CMK (cell line): ENCODE measurements around the gene TBC1D2.

ENCODE experiments used
- DNase-seq: peaks from one replicate; pipeline ENCODE4 v3.0.0-alpha.2; 2010; ENCODE audit warnings: low read depth

Gene TBC1D2

DNA sequence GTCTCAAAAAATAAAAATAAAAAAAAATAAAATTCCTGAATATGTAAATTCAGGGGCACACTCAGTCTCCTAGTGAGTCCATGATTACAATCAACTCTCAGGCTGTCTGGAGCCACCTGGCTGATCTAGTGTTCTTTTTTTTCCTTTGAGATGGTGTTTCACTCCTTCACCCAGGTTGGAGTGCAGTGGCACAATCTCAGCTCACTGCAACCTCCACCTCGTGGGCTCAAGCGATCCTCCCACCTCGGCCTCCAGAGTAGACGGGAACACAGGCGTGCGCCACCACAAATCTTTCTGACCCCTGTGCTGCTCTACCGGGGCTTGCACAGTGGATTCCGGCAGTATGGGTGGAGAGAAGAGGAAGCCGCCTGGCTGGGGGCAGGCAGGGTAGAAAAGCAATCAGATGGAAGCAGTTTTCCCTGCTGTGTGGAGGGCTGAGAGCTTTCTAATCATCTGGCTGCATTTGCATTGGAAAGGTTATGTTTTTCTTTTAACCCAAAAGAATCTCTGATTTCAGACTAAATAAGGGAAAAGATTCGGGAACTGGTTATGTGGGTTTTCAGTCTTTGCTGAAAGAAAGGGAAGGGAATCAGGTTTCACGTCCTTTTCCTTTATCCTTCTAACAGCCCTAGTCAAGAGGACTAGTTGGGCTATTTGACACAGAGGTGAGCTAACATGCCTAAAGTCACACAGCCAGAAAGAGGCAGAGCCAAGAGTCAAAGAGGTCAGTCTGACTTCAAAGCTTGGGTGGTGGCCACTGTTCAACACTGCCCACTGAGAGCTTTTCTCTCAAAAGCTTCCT, 36.7 kb downstream of the TBC1D2 start:
- no peak for DNase-seq

DNA sequence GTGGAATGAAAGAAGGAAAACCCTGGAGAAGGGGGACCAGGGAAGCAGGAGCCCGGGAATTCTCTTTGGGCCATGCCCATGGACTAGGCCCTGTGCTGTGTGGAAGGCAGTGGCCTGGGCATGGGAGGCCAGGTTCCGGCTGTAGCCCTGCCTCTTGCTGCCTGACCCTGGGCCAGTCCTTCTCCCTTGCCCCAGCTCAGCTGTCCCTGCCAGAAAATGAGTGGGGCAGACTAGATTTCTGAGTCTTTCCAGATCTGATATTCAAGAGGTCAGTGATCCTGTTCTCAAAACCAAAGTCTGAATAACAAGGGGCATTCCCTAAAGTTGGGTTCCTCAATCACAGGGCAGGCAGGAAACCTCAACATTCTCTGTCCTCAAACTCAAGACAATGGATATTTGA, 38.2 kb downstream of the TBC1D2 start:
- no peak for DNase-seq

DNA sequence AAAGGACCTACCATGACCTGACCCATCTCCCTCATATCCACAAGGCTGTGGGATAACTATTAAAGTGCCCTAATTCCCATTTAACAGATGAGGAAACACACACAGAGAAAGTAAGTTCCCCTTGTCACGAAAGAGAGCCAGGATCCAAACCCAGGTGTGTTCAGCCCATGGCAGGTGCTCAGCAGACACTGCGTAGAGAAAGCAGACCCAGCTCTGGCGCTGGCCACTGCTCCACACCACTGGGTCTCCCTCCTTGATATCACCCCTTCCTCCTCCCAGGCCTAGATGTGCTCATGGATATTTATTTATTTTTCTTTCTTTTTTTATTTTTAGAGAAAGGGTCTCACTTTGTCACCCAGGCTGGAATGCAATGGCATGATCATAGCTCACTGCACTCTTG, 39.1 kb downstream of the TBC1D2 start:
- no peak for DNase-seq

DNA sequence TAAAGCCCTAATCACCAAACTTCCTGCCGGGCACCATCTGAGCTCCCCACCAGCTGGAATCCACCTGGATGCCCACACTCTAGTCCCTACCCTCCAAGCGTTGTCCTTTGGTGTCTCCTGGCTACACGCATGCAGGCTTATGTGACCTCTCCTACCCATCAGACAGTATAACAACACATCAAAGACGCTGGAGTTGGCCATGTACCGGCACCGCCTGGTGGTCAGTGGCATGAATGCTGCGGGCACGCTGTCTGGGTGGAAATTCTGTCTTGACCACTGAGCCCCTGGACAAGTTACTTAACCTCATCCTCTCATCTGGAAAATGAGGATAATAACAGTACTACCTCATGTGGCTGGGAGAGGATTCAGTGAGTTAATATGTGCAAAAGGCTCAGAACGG, 39.6 kb downstream of the TBC1D2 start:
- no peak for DNase-seq

DNA sequence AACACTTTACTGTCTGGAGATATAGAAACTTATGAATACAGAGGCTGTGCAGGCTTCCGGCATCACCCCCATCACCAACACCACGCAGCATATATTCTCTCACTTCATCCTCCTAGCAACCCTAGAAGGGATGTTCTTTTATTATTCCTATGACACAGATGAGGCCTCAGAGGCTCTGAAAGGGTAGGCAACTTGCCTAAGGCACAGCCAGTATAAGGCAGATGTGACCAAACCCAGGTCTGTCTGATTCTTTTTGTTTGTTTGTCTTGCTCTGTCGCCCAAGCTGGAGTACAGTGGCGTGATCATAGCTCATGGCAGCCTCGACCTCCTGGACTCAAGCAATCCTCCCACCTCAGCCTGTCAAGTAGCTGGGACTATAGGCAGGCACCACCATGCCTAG, 40.2 kb downstream of the TBC1D2 start:
- no peak for DNase-seq

DNA sequence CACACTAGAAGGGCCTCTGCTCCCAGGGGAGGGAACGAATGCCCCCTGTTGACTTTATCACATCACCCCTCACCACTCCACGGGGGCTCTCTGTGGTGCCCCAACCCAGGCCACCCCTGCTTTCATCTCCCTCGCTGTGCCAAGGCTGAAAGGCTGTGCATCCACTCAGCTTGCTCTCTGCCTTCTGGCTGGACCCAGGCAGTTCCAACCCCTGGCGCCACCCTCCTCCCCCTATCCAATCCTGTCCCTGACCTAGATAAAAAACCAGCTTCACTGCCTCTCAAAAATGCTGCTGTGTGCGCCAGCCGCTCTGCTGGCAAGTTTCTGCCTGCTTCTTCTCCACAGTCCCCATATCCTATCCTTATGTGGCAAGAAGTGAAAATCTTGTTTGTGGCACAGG, 40.6 kb downstream of the TBC1D2 start:
- no peak for DNase-seq

DNA sequence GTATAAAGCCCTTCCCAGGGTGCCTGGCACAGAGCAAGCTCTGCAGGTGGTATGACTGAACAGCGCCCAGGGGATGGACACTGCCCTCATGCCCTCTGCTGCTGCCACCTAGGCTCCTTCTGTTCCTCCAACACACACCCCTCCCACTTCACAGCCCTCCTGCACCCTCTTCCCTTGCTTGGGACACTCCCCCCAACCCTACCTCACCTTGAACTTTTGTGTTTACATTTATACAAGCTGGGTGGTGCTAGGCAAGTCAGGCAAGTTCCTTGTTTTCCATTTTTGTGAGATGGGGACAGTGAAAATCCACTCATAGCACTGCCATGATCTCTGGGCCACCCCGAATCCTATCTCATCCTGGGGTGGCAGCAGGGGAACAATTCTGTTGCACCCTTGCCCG, 44.2 kb downstream of the TBC1D2 start:
- DNase-seq, result no peak

DNA sequence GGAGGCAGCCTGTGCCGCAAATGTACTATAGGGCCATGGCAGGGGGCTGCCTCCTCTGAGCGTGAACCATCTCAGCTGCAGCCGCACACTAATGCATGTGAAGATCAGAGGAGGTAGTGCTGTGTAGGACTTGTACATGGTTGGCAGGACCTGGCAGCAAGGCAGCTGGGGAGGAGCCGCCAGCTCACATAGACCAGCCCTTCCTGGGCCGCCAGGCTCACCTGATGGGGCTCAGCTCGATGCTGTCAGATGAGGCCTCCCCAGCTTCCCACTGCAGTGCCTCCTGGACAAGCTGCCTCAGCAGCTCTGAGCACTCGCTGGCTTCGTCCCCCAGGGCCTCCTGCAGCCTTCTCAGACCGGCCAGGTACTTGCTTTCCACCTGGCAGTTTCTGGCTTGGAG, 45.0 kb downstream of the TBC1D2 start:
- no peak for DNase-seq

DNA sequence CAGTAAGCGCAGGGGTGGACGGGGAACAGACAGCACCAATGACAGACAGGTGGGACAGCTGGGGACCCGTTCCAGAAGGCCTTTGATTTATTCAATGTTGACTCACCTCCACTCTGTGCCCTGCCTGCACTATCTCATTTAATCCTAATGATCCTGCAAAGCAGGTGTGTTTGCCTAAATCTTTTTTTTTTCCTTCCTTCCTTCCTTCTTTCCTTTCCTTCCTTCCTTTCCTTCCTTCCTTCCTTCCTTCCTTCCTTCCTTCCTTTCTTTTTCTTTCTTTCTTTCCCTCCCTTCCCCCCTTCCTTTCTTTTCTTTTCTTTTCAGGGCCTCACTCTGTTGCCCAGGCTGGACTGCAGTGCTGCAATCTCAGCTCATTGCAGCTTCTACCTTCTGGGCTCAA, 45.9 kb downstream of the TBC1D2 start:
- DNase-seq, result no peak

DNA sequence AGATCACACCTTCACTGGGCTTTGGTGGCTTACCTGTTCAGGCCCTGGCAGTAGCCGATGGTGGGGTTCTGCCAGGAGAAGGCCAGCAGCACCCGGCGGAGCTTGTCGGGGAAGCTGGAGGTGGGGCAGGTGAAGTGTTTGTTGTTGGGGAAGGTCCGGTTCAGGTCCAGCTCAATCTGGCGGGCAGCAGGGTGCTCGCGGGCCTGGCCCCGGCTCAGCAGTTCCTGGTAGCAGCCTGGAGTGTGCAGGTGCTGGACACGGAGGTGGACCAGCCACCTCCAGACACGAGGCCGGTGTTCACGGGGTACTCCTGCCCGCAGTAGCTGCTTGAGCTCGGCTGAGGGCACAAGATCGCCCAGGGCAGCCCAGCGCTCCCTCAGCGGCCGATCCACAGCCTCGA, 46.8 kb downstream of the TBC1D2 start:
- no peak for DNase-seq

DNA sequence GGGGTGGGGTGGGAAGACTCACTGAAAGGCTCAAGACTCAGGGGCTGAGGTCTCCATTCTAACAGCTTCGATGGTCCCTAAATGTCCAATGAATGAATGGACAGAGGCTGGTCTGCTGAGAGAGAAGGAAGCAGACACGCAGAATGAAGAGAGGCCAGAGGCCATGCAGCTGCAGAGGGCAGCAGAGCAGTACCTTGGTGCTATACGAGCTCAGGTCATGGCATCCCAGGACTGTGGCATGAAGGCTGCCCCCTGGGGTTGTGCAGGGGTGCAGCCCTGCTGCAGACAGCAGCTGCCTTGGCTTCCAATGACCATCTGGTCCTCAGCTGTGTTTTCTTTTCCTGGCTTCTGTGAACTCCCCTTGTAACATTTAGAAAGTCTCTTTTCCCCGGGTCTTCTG, 47.8 kb downstream of the TBC1D2 start:
- no peak for DNase-seq

DNA sequence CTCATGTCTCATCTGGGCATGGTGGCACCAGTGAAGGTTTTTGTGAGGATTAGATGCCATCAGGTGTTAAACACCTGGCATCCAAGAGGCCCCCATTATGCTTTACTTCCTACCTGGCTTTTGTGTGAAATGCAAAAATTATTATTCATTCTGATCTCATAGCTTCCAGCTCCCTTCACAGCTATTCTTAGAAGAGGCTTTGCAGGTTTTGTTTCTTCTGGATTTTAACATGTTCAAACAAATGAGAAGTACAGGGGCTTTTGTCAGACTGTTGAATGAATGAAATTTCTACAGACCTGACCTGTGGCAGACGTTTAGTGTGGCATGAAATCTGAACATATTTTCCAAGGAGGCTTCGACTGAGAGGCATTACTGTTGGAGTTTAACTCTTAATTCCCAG, 48.7 kb downstream of the TBC1D2 start:
- DNase-seq, result no peak

DNA sequence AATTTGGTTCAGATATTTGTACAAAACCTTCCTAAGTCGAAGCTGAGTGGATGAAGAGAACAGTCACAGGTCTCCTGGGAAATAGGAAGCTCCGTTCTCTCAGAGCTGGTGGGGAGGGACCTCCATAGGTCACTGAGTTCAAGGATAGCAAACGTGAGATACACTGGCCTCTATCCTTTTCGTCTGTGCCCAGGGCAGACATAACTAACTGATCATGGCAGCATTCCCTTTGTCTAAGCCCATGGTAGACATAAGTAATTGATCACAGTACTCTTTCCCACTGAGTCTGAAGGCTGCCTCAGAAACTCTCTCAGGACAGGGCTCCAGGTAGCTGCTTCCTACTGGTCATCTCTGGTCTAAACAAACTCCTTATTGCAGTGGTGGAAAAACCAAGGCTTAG, 50.8 kb downstream of the TBC1D2 start:
- DNase-seq, result no peak

DNA sequence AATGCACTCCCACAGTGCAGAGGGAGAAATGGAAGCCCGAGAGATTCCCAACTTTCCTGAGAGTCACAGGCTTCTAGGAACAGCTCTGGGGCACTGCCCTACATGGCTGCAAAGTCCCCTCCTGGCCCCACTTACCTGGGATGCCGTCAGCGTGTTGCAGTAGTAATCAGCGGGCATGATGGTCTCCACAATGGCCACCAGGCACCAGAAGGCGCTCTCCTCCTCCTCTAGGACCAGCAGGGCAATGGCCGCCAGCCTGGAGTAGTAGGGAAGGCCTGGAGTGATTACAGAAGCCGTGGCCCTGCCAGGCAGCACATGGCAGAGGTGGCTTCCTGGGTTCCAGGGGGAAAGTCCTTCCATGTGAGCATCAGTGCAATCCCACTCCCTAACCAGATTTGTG, 52.3 kb downstream of the TBC1D2 start:
- no peak for DNase-seq

DNA sequence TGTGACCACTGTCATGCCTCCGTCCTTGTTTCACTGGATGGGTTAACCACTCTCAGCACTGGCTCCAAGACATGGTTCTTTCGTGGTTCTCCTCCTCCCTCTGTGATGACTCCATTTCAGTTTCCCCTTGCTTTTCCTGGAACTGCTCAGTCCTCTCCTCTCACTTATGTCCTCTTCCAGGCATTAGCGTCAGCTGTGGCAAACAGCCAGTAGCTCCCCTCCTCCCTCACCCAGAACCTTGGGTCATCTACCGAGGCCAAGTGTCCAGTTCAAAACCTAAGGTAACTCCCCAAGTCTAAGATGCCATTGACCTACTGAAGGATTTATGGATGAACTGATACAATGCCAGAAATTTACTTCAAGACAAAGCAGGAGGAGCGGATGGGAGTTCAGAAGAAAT, 53.2 kb downstream of the TBC1D2 start:
- DNase-seq, result no peak

DNA sequence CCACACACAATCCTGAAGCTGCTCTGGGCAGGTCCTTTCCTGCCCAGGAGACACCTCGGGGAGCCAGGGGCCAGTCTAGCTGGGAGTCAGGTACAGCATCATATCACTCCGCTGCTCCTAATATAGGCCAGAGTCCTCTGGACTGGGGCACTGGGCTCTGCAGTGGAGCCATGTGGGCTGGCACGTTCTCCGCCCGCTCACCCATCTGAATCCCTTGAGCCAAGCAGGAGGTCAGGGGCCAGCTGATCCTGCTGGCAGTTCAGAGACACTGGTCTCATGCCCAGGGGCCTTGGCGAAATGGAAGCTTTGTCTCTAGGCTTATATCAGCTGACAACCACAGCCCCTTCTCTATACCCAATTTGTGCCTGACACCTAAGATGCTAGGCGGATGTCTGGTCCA, 53.7 kb downstream of the TBC1D2 start:
- DNase-seq, result no peak

DNA sequence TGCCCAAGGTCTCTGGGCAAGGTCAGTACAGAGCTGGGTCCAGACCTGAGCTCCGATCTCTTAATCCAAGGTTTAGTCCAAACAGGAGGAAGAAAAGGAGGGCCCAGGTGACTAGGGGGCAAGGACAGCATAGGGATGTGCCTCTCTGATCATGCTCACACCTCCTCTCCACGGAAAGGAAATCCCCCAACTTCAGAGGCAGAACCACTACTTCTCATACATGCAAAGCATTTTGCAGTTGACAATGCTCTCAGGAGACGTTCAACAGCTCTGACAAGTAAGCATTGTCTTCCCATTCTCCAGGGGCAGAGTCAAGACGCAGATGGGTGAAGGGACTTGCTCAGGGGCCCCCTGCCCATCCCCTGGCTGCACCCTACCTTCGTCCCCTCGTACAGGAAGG, 54.3 kb downstream of the TBC1D2 start:
- DNase-seq, result no peak

DNA sequence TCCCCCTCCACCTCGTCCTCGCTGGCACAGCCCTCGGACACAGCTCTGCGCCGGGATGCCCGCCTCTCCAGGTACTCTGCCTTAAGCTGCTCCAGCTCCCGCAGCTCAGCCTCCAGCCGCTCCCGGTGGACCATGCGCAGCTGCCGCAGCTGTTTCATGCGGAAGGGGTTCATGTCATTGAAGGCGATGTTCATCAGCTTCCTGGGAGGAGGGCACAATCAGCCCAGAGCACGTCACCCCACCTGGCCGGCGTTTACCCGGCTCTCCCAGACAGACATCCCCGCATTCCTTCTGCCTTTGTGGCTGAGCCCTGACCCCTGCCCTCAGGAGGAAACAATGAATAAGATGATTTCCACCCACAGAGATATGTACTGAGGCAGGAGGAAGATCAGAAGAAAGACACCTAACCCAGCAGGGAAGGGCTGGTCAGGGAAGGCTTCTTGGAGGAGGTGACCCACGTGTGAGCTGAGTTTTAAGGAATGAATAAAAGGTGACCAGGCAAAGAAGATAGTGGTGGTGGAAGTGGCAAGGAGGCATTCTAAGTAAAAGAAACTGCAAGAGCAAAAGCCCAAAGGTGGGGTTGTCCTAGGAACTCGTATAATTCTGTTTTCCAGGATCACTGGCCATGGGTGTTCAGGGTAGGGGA, 55.9 kb downstream of the TBC1D2 start:
- DNase-seq, result no peak

DNA sequence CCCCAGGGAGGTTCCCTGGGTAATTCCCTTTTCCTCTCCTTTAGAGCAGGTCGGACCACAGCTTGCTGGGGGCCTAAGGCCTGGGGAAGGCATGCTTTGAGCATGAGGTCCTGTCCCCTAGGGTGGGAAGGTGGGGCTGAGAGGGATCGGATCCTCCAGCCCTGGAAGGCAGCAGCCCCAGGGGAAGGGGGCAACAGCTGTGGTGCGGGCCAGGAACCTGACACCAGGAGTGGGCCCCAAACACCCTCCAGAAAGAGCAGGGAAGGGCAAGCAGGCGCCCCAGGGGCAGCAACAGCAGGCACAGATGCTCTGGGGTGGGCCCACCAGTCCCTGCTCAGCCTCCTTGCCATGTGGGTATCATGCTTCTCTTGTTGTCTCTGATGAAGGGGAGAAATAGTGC, 59.8 kb downstream of the TBC1D2 start:
- no peak for DNase-seq

DNA sequence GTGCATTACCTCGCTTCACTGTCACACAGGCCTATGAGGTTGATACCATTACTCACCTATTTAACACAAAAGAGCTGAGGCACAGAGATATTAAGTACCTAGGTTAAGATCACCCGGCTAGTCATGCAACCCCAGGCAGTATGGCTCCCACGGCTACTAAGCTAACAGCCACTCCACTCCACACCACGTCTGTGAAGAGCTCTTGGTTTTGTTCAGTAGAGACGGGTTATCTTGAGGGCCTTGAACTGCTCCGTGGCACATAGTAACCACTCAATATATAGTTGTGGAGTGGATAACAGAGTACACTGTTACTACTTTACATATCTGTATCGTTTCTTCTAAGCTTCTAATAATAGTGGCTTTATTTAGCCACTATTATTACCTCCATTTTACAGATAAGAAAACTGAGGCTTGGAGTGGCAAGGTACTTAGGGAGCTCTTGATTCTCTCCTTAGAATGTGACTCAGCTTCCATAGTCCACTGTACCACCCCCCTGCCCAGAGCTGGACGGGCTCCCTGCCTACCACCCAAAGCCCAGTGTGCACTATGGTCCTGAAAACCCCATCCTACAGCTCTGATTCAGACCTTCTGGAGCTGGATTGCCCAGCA, 62.0 kb downstream of the TBC1D2 start:
- no peak for DNase-seq

DNA sequence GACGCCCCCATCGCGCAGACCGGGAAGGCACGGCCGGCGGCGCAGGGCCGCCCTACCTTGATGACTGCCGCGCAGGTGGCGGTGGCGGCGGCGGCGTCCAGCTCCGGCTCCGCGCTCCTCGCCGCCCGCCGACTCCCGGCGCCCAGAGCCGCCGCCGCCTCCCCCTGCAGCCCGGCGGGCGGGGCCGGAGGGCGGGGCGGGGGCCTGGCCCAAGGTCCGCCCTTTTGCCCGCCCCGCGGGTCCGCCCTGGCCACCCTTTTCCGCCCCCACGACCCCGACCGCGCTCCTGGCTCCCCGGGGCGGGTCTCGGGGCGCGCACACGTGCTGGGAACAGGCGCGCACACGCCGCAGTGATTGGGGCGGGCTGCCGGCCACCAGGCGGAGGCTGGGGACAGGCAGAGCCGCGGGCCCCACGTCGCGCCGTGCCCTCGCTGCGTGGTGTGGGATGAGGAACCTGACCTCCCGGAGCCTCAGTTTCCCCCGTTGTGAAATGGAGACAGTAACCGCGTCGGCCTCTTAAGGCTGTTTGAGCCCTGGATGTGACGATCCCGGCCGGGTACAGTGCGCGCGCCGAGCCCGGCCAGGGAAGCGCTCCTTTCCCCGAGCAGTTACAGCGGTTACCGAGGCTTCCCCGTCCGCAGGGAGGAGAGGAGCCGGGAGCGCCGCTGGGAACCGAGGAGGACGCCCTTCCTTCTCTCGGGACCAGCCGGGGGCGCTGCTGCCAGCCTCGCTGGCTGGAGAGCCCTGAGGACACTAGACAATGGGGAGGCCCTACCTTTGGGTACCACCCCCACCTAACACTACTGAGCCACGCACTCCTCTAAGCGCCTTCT, 62.7 kb downstream of the TBC1D2 start, which contains the start of gene CORO2A:
TSS of gene CORO2A (minus strand) at position 135 of the 833 bp plus-strand sequence. CDS start 34,977 bp downstream, outside the sequence.
- DNase-seq, result no peak

DNA sequence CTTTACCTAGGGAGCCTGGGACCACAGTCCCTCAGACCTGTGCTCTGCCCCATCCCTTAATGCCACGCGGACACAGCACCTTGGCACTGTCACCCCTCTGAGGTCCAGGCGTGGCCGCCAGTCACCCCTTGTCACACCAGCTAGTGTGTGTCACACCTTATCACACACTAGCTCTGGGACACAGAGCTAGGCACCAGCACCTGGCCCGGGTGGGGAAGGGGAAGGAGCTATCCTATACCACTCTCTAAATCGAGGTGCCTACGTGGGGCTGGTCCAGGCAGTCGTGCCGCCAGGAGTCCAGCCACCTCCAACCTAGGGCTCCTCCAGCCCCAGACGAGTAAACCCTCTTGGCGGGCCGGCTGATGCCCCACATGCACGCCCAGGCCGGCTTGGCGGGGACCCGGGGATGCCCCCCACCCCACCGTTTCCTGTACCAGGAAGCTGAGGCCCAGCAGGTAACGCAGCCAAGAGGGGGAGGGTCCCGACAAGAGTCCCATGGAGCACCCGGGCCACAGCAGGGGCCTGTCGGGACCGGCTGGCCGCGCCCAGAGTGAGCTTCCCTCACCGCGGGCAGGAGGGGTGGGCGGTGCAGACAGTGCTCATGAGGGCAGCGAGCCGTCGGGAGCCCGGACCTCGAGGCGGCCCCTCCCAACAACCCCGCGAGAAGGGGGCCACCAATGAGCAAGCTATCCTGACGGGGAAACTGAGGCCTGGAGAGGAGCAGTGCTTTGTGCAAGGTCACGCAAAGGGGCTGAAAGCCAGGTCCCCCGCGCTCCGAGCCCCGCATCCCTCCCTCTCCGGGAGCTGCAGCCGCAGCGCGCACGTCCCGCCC, 63.6 kb downstream of the TBC1D2 start:
- no peak for DNase-seq
